Measurements from ENCODE around the gene RFC2. TPM values are rescaled to one million over a fixed set of nuclear protein-coding genes. Genes with fewer than 3 reads are reported as not detected.
"Not testable (repeated sequence)": the region's sequence is repeated elsewhere in the genome, so short reads cannot be mapped to it uniquely, and the experiment has no call there.

RFC2 gene
- total RNA-seq, 2 experiments from 2014 or later = 77.4 to 79.2 TPM

- Histone ChIP-seq H3K4me2 (ENCODE audit: low read length) (no peak overlapping the region), H3K9me3 (ENCODE audit: low read length) (no peaks in the 10 kb centered on the region), H3K27ac (ENCODE audit: low read depth, low read length, poor library complexity, severe bottlenecking) (no peak overlapping the region), H3K4me3 (ENCODE audit: low read depth, low read length, poor library complexity, severe bottlenecking) (no peak overlapping the region), H3K4me1 (ENCODE audit: insufficient read depth, low read length, poor library complexity, severe bottlenecking) (no peaks in the 10 kb centered on the region), H2AFZ (ENCODE audit: low read length) (no peak overlapping the region), H4K20me1 (ENCODE audit: insufficient read depth, low read length) (no peaks in the 10 kb centered on the region), H3K36me3 (ENCODE audit: insufficient read depth, low read length) (peaks cover 48% of the 10 kb centered on the region), H3K79me2 (ENCODE audit: insufficient read depth, low read depth, low read length) (peaks cover 5% of the 10 kb centered on the region; the same call in 1 of the 2 replicates), H3K9me2 (ENCODE audit: insufficient read depth, low read length) (no peaks in the 10 kb centered on the region)
- no peak for DNase-seq (ENCODE audit: low spot score)
- ChIA-PET POLR2A (interaction anchor here (0.7 kb wide), 1 partner anchor 128 kb away, joined by 3 read pairs; no protein-coding TSS in a partner anchor), CTCF (ENCODE audit: unreplicated experiment) (interaction anchor here (0.5 kb wide), 1 partner anchor 208 kb away, joined by 7 read pairs; no protein-coding TSS in a partner anchor)
- no TSS peak for BruUV-seq (replicated peaks)
- intact Hi-C loops (cut with micrococcal nuclease; ENCODE audit: unreplicated experiment) = no loop called here
- TF ChIP-seq CTCF (conservative IDR thresholded peaks at IDR 0.05; ENCODE audit: low read length) (no peak), EZH2phosphoT487 (IDR thresholded peaks at IDR 0.05; ENCODE audit: borderline replicate concordance, low read depth, low read length) (no peak)
These were observed 56.6 kb downstream of the RFC2 start for GRCh38 chr7:74197449-74198124.

- H3K9me3 ChIP-seq (ENCODE audit: low read length); H3K4me2 ChIP-seq (ENCODE audit: low read length); H3K79me2 ChIP-seq (ENCODE audit: insufficient read depth, low read depth, low read length); POLR2A ChIA-PET; H3K27ac ChIP-seq (ENCODE audit: low read depth, low read length, poor library complexity, severe bottlenecking); H4K20me1 ChIP-seq (ENCODE audit: insufficient read depth, low read length); CTCF ChIA-PET (ENCODE audit: unreplicated experiment); H3K9me2 ChIP-seq (ENCODE audit: insufficient read depth, low read length); intact Hi-C loops (cut with micrococcal nuclease; ENCODE audit: unreplicated experiment); H3K4me3 ChIP-seq (ENCODE audit: low read depth, low read length, poor library complexity, severe bottlenecking); BruUV-seq (replicated peaks); DNase-seq (ENCODE audit: low spot score); H2AFZ ChIP-seq (ENCODE audit: low read length); H3K4me1 ChIP-seq (ENCODE audit: insufficient read depth, low read length, poor library complexity, severe bottlenecking): not testable (repeated sequence)
- peaks cover 63% of the 10 kb centered on the region for H3K36me3 ChIP-seq (ENCODE audit: insufficient read depth, low read length)
These were observed 58.1 kb downstream of the RFC2 start for GRCh38 chr7:74195968-74196654.

- BruUV-seq (replicated peaks); DNase-seq (ENCODE audit: low spot score); H3K4me3 ChIP-seq (ENCODE audit: low read depth, low read length, poor library complexity, severe bottlenecking); POLR2A ChIA-PET; H3K79me2 ChIP-seq (ENCODE audit: insufficient read depth, low read depth, low read length); H4K20me1 ChIP-seq (ENCODE audit: insufficient read depth, low read length); H3K9me3 ChIP-seq (ENCODE audit: low read length); intact Hi-C loops (cut with micrococcal nuclease; ENCODE audit: unreplicated experiment); H3K4me2 ChIP-seq (ENCODE audit: low read length); CTCF ChIA-PET (ENCODE audit: unreplicated experiment); H3K4me1 ChIP-seq (ENCODE audit: insufficient read depth, low read length, poor library complexity, severe bottlenecking); H2AFZ ChIP-seq (ENCODE audit: low read length); H3K9me2 ChIP-seq (ENCODE audit: insufficient read depth, low read length); H3K27ac ChIP-seq (ENCODE audit: low read depth, low read length, poor library complexity, severe bottlenecking): not testable (repeated sequence)
- peaks cover 71% of the 10 kb centered on the region for H3K36me3 ChIP-seq (ENCODE audit: insufficient read depth, low read length)
These were observed 58.9 kb downstream of the RFC2 start for GRCh38 chr7:74195139-74195860.

Data from OCI-LY7 (cell line).